ENCODE measurements around the gene ENTR1.

ENTR1 gene

GRCh38 chr9:136410500-136411287, at the start of gene ENTR1, which contains the start of gene PMPCA:
ENTR1 (minus strand) TSS chr9:136410614; CDS start chr9:136410397, 217 bp downstream.
PMPCA (plus strand) TSS chr9:136410658; CDS start chr9:136410669, 11 bp downstream.
- no peak for DNase-seq

GRCh38 chr9:136459425-136459824, 49.0 kb upstream of the ENTR1 start:
- DNase-seq, result no peak

GRCh38 chr9:136457326-136457725, 46.9 kb upstream of the ENTR1 start:
- DNase-seq, result no peak

GRCh38 chr9:136456258-136456657, 45.8 kb upstream of the ENTR1 start:
- DNase-seq, result no peak

GRCh38 chr9:136455043-136456002, 44.9 kb upstream of the ENTR1 start:
- DNase-seq, result no peak

- DNase-seq, result no peak
Observed at GRCh38 chr9:136454026-136454796, 43.8 kb upstream of the ENTR1 start.

GRCh38 chr9:136453326-136453725, 42.9 kb upstream of the ENTR1 start:
- DNase-seq, result no peak

GRCh38 chr9:136451221-136451877, 40.9 kb upstream of the ENTR1 start:
- DNase-seq, result no peak

- DNase-seq, result no peak
Observed at GRCh38 chr9:136448655-136449054, 38.2 kb upstream of the ENTR1 start.

GRCh38 chr9:136447173-136447778, 36.9 kb upstream of the ENTR1 start:
- no peak for DNase-seq

GRCh38 chr9:136445799-136446198, 35.4 kb upstream of the ENTR1 start:
- no peak for DNase-seq

GRCh38 chr9:136444102-136444501, 33.7 kb upstream of the ENTR1 start:
- no peak for DNase-seq

- no peak for DNase-seq
Observed at GRCh38 chr9:136443687-136444086, 33.3 kb upstream of the ENTR1 start.

GRCh38 chr9:136443087-136443486, 32.7 kb upstream of the ENTR1 start:
- no peak for DNase-seq

- DNase-seq, result no peak
Observed at GRCh38 chr9:136442265-136442664, 31.9 kb upstream of the ENTR1 start.

GRCh38 chr9:136441681-136442245, 31.3 kb upstream of the ENTR1 start:
- DNase-seq, result no peak

GRCh38 chr9:136441191-136441680, 30.8 kb upstream of the ENTR1 start:
- no peak for DNase-seq

- DNase-seq, result no peak
Observed at GRCh38 chr9:136439481-136440408, 29.3 kb upstream of the ENTR1 start, which contains the start of gene INPP5E. INPP5E (minus strand) TSS chr9:136439845; CDS start chr9:136439419, 426 bp downstream.

- no peak for DNase-seq
Observed at GRCh38 chr9:136438548-136439480, 28.4 kb upstream of the ENTR1 start.

All from NCI-H2081 treated with DMSO at 0.1 percent for 48 hours (cell line).